Endodermal cell (in vitro differentiated cells): ENCODE data around the gene CACNA1D. TPM values are rescaled to one million over a fixed set of nuclear protein-coding genes. Genes with fewer than 3 reads are reported as not detected.

Experiments
- DNase-seq: peaks from one replicate; pipeline ENCODE4 v3.0.0-alpha.2; 2017
- H3K27ac ChIP-seq: 2 replicates; pipeline ENCODE4 v1.5.1; 2013; ENCODE audit warnings: mild to moderate bottlenecking, low read depth, low read length, moderate library complexity
- H3K27me3 ChIP-seq: 2 replicates; pipeline ENCODE4 v1.6.1; 2013; ENCODE audit warnings: mild to moderate bottlenecking, low read length, moderate library complexity; ENCODE audit not compliant: insufficient read depth, control insufficient read depth, poor library complexity, severe bottlenecking
- H3K36me3 ChIP-seq: 2 replicates; pipeline ENCODE4 v1.7.0; 2013; ENCODE audit warnings: mild to moderate bottlenecking, low read length, moderate library complexity; ENCODE audit not compliant: control insufficient read depth, insufficient read depth
- H3K4me1 ChIP-seq: one replicate; pipeline ENCODE4 v1.7.0; 2013; ENCODE audit warnings: low read length; ENCODE audit not compliant: control insufficient read depth, insufficient read depth
- H3K4me3 ChIP-seq: 2 replicates; pipeline ENCODE4 v1.5.1; 2013; ENCODE audit warnings: mild to moderate bottlenecking, low read length, moderate library complexity
- H3K9ac ChIP-seq: 2 replicates; pipeline ENCODE4 v1.6.1; 2013; ENCODE audit warnings: mild to moderate bottlenecking, low read length, moderate library complexity; ENCODE audit not compliant: poor library complexity, severe bottlenecking; ENCODE audit errors: extremely low read depth
- H3K9me3 ChIP-seq: 2 replicates; pipeline ENCODE4 v1.6.1; 2013; ENCODE audit warnings: mild to moderate bottlenecking, low read length, moderate library complexity; ENCODE audit not compliant: control insufficient read depth
- H3K27ac Mint-ChIP-seq: 2 replicates; pipeline ENCODE4 v1.8.0; 2020; ENCODE audit warnings: mixed read lengths
- H3K27me3 Mint-ChIP-seq: 2 replicates; pipeline ENCODE4 v1.8.0; 2021; ENCODE audit warnings: mild to moderate bottlenecking, mixed read lengths; ENCODE audit not compliant: insufficient read depth
- H3K36me3 Mint-ChIP-seq: 2 replicates; pipeline ENCODE4 v1.8.0; 2020; ENCODE audit warnings: low read depth, mixed read lengths
- H3K4me1 Mint-ChIP-seq: 2 replicates; pipeline ENCODE4 v1.8.0; 2020; ENCODE audit warnings: mixed read lengths
- H3K4me3 Mint-ChIP-seq: 2 replicates; pipeline ENCODE4 v1.8.0; 2020; ENCODE audit warnings: mild to moderate bottlenecking, moderate library complexity, mixed read lengths
- H3K9me3 Mint-ChIP-seq: 2 replicates; pipeline ENCODE4 v1.8.0; 2020; ENCODE audit warnings: mild to moderate bottlenecking, mixed read lengths
- WGBS, 2 experiments: methylation state at CpG; one replicate each; pipeline versions ENCODE4 v1.1.5 to v1.1.7; 2013; ENCODE audit warnings: missing lambda C conversion rate in 2 of 2, mixed read lengths in 1 of 2; ENCODE audit not compliant: insufficient coverage in 1 of 2, insufficient read length in 1 of 2; 5-methylcytosine and 5-hydroxymethylcytosine counted together
- total RNA-seq, 2 donors: library from RNA; stranded (reverse); fragmentation: NEBNext Ultra II Directional in 1 of 2; extraction: Animal tissue kit (Norgen Biotek cat#: 25700) in 1 of 2; gene quantifications; 2 replicates in 1 of 2; 3 replicates in 1 of 2; pipeline ENCODE4 v1.2.1, GENCODE V29; 2021
- TF ChIP-seq, protein P1 (sequence below): fragments of 200-600 bp; sonication (generic); conservative IDR thresholded peaks from 2 replicates; pipeline ENCODE4 v1.5.0; 2021; ENCODE audit warnings: antibody characterized with exemption, mild to moderate bottlenecking

The CACNA1D gene
- total RNA-seq, 2 donors from 2014 or later, result 2.2 to 3.8 TPM

DNA sequence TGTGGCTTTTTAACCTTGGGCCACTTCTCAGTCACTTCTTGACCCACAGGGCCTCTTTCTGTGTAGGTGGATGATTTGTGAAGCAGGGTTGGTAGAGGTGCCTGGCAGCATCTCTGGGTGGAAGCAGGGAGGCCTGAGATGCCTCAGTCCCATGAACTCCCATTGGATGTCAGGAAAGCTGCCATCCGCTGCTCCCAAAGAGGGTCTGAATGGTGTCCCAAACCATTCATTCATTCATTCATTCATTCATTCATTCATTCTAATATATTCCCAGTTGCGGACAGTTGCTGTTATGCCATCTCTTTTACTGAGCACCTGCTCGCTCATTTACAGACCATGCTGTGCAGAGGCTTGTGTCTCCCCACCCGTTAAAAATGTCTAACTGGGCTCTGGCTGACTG is 253.1 kb downstream of the CACNA1D start:
- no peak overlapping the region for H3K4me3 Mint-ChIP-seq

DNA sequence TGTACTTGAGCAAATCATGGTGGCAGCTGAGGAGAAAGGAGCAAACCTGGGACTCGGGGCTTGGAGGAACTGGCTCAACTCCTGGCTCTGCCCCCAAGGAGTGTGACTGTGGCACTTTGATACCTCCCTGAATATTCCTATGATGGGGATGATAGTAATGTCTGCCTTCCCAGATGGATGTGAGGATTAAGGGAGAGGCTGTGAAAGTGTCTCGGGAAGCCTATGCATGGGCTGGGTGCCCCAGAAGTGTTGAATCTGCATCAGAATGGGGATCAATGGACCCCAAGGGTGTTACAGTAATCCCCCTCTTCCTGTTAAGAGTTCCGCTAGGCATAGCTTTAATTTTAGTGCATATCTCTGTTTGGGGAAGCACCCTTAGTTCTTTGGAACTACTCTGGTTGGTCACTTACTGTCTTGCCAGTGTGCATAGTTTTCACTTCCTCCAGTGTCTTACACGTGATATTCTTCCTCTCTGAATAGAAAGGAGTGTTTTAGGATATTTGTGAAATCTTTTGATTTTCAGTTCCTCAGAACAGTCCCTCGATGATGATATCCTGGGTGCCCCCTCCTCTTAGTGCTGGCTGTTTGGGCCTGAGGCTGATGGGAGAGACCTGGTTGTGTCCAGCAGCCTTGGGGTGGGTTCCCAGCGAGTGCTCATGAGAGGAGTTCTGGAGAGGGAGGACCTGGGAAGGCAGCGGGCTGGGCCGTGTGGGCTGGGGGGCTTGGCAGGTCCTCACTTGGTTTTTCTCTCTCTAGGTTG is 254.3 kb downstream of the CACNA1D start:
- WGBS, 2 experiments, result 72 to 82% methylated on average over 4 to 8 of the region's 8 CpGs
- TF ChIP-seq, protein P1, sequence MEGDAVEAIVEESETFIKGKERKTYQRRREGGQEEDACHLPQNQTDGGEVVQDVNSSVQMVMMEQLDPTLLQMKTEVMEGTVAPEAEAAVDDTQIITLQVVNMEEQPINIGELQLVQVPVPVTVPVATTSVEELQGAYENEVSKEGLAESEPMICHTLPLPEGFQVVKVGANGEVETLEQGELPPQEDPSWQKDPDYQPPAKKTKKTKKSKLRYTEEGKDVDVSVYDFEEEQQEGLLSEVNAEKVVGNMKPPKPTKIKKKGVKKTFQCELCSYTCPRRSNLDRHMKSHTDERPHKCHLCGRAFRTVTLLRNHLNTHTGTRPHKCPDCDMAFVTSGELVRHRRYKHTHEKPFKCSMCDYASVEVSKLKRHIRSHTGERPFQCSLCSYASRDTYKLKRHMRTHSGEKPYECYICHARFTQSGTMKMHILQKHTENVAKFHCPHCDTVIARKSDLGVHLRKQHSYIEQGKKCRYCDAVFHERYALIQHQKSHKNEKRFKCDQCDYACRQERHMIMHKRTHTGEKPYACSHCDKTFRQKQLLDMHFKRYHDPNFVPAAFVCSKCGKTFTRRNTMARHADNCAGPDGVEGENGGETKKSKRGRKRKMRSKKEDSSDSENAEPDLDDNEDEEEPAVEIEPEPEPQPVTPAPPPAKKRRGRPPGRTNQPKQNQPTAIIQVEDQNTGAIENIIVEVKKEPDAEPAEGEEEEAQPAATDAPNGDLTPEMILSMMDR, result no peak
- H3K9me3 ChIP-seq, result no peaks in the 10 kb centered on the region
- DNase-seq, result peak; percentile 77
- H3K27ac ChIP-seq, result no peak overlapping the region
- Mint-ChIP-seq H3K27ac (peak overlapping the region; percentile 83), H3K9me3 (no peaks in the 10 kb centered on the region), H3K4me3 (no peak overlapping the region), H3K4me1 (peaks cover 22% of the 10 kb centered on the region), H3K36me3 (no peaks in the 10 kb centered on the region), H3K27me3 (peaks cover 10% of the 10 kb centered on the region)
- no peaks in the 10 kb centered on the region for H3K4me1 ChIP-seq
- H3K36me3 ChIP-seq, result no peaks in the 10 kb centered on the region
- peaks cover 6% of the 10 kb centered on the region for H3K27me3 ChIP-seq
- H3K9ac ChIP-seq, result no peak overlapping the region
- H3K4me3 ChIP-seq, result no peak overlapping the region

More for the DNA sequence above, 253.1 kb downstream of the CACNA1D start:
- Histone ChIP-seq H3K27ac (no peak overlapping the region), H3K4me1 (no peaks in the 10 kb centered on the region), H3K27me3 (peaks cover 6% of the 10 kb centered on the region), H3K9ac (no peak overlapping the region), H3K4me3 (no peak overlapping the region), H3K36me3 (no peaks in the 10 kb centered on the region), H3K9me3 (no peaks in the 10 kb centered on the region)
- no peaks in the 10 kb centered on the region for H3K36me3 Mint-ChIP-seq
- H3K27ac Mint-ChIP-seq, result peak overlapping the region; percentile 83
- H3K4me1 Mint-ChIP-seq, result peaks cover 18% of the 10 kb centered on the region
- H3K9me3 Mint-ChIP-seq, result no peaks in the 10 kb centered on the region
- TF ChIP-seq, protein P1, result no peak
- DNase-seq, result no peak
- WGBS, 2 experiments, result 87 to 94% methylated on average over 3 to 4 of the region's 4 CpGs
- H3K27me3 Mint-ChIP-seq, result peaks cover 8% of the 10 kb centered on the region

DNA sequence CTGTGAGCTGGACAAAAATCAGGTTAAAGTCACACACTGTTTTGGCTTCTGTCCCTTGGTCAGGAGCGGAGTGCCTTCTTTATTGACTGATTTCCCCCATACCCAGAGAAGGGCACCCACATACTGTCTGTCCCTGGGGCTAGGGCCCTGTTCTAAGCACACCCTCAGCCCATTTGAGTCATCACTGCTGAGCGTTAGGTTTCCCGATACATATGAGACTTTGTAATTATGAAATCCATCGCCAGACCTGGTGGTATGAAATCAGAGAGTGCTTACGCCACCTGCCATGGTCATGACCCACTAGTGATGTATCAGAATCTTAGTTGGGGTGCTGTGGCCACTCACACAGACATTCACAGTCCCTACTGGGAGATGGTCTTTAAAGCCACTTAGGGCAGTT is 255.0 kb downstream of the CACNA1D start:
- Histone ChIP-seq H3K36me3 (no peaks in the 10 kb centered on the region), H3K27me3 (peaks cover 6% of the 10 kb centered on the region), H3K27ac (no peak overlapping the region), H3K4me3 (no peak overlapping the region), H3K9me3 (no peaks in the 10 kb centered on the region), H3K9ac (no peak overlapping the region), H3K4me1 (no peaks in the 10 kb centered on the region)
- Mint-ChIP-seq H3K27me3 (peaks cover 10% of the 10 kb centered on the region), H3K4me3 (no peak overlapping the region), H3K4me1 (peaks cover 22% of the 10 kb centered on the region), H3K27ac (no peak overlapping the region), H3K36me3 (no peaks in the 10 kb centered on the region), H3K9me3 (no peaks in the 10 kb centered on the region)
- TF ChIP-seq, protein P1, result no peak
- WGBS, 2 experiments, result 95 to 100% methylated on average over 5 of the region's 5 CpGs
- no peak for DNase-seq
